MM.1S (cell line): ENCODE data around the gene TAOK2.

Experiments used
- DNase-seq: peaks from one replicate; pipeline ENCODE4 v3.0.0-alpha.2; 2015
- H2AFZ ChIP-seq: fragments of 300-600 bp; sonication (generic); 2 replicates; pipeline ENCODE4 v1.6.0; 2016; ENCODE audit warnings: antibody characterized with exemption, low read length
- H3F3A ChIP-seq: fragments of 300-600 bp; sonication (generic); 2 replicates; pipeline ENCODE4 v1.6.1; 2016; ENCODE audit warnings: mild to moderate bottlenecking, antibody characterized with exemption, low read length, moderate library complexity, mixed read lengths; ENCODE audit not compliant: insufficient read depth
- H3K27ac ChIP-seq: fragments of 300-600 bp; sonication (generic); 2 replicates; pipeline ENCODE4 v1.5.1; 2016; ENCODE audit warnings: mild to moderate bottlenecking, low read length
- H3K27me3 ChIP-seq: fragments of 300-600 bp; sonication (generic); replicated peaks from 2 replicates; pipeline ENCODE4 v1.6.0; 2016; ENCODE audit warnings: low read length; ENCODE audit not compliant: insufficient read depth
- H3K36me3 ChIP-seq: fragments of 300-600 bp; sonication (generic); replicated peaks from 2 replicates; pipeline ENCODE4 v1.6.1; 2016; ENCODE audit warnings: mild to moderate bottlenecking, low read length, mixed read lengths; ENCODE audit not compliant: insufficient read depth
- H3K4me1 ChIP-seq: fragments of 300-600 bp; sonication (generic); 2 replicates; pipeline ENCODE4 v1.6.1; 2016; ENCODE audit warnings: low read length, mixed read lengths
- H3K4me2 ChIP-seq: fragments of 300-600 bp; sonication (generic); 2 replicates; pipeline ENCODE4 v1.6.0; 2016; ENCODE audit warnings: low read depth, low read length
- H3K4me3 ChIP-seq: fragments of 300-600 bp; sonication (generic); 2 replicates; pipeline ENCODE4 v1.5.1; 2016; ENCODE audit warnings: low read length, mixed read lengths
- H3K79me2 ChIP-seq: fragments of 300-600 bp; sonication (generic); 2 replicates; pipeline ENCODE4 v1.6.1; 2016; ENCODE audit warnings: mixed run types, low read length, mixed read lengths
- H3K9ac ChIP-seq: fragments of 300-600 bp; sonication (generic); 2 replicates; pipeline ENCODE4 v1.6.1; 2016; ENCODE audit warnings: low read length, mixed read lengths
- H3K9me2 ChIP-seq: fragments of 300-600 bp; sonication (generic); replicated peaks from 2 replicates; pipeline ENCODE4 v1.6.1; 2016; ENCODE audit warnings: mild to moderate bottlenecking, low read length, mixed read lengths; ENCODE audit not compliant: insufficient read depth
- H3K9me3 ChIP-seq: fragments of 300-600 bp; sonication (generic); replicated peaks from 2 replicates; pipeline ENCODE4 v1.6.1; 2016; ENCODE audit warnings: mild to moderate bottlenecking, low read length, mixed read lengths; ENCODE audit not compliant: insufficient read depth
- H4K20me1 ChIP-seq: fragments of 300-600 bp; sonication (generic); 2 replicates; pipeline ENCODE4 v1.6.1; 2016; ENCODE audit warnings: mild to moderate bottlenecking, low read length, moderate library complexity, mixed read lengths; ENCODE audit not compliant: insufficient read depth
- CTCF ChIP-seq: fragments of 300-600 bp; sonication (generic); IDR thresholded peaks from 2 replicates; pipeline ENCODE4 v1.5.1; 2016; ENCODE audit warnings: antibody characterized with exemption, low read length, mixed read lengths
- EZH2 ChIP-seq: fragments of 300-600 bp; sonication (generic); optimal IDR thresholded peaks from 2 replicates; pipeline ENCODE3; 2017; ENCODE audit warnings: low read depth, mild to moderate bottlenecking, antibody characterized with exemption, low read length, mixed read lengths
- EZH2phosphoT487 ChIP-seq: fragments of 300-600 bp; sonication (generic); IDR thresholded peaks from 2 replicates; pipeline ENCODE4 v1.6.1; 2018; ENCODE audit warnings: antibody characterized with exemption, low read length

The TAOK2 gene

GRCh38 chr16:30025574-30025973 is 51.9 kb downstream of the TAOK2 start:
- Histone ChIP-seq H3K9me3 (no peaks in the 10 kb centered on the region), H3K79me2 (no peaks in the 10 kb centered on the region)
- DNase-seq: no peak

GRCh38 chr16:30026449-30026848 is 52.8 kb downstream of the TAOK2 start:
- no peak for DNase-seq
- no peaks in the 10 kb centered on the region for H3K9me3 ChIP-seq

More at GRCh38 chr16:30025574-30025973, 51.9 kb downstream of the TAOK2 start:
- H3K9ac ChIP-seq: no peak overlapping the region
- H3K9me2 ChIP-seq: no peaks in the 10 kb centered on the region
- no peaks in the 10 kb centered on the region for H4K20me1 ChIP-seq
- no peaks in the 10 kb centered on the region for H3K36me3 ChIP-seq
- H2AFZ ChIP-seq: no peak overlapping the region
- TF ChIP-seq EZH2 (no peak), CTCF (no peak), EZH2phosphoT487 (no peak)
- H3F3A ChIP-seq: no peaks in the 10 kb centered on the region
- no peak overlapping the region for H3K4me2 ChIP-seq
- H3K27ac ChIP-seq: no peak overlapping the region
- no peak overlapping the region for H3K4me3 ChIP-seq
- H3K27me3 ChIP-seq: peaks cover 86% of the 10 kb centered on the region
- H3K4me1 ChIP-seq: no peaks in the 10 kb centered on the region

GRCh38 chr16:30027588-30028437 is 54.1 kb downstream of the TAOK2 start:
- Histone ChIP-seq H3K4me2 (no peak overlapping the region), H2AFZ (no peak overlapping the region), H3K9me2 (no peaks in the 10 kb centered on the region), H3K27ac (no peak overlapping the region), H3K4me1 (no peaks in the 10 kb centered on the region), H3F3A (no peaks in the 10 kb centered on the region), H3K4me3 (no peak overlapping the region), H3K79me2 (no peaks in the 10 kb centered on the region), H3K36me3 (no peaks in the 10 kb centered on the region), H3K27me3 (peaks cover 95% of the 10 kb centered on the region), H3K9ac (no peak overlapping the region), H3K9me3 (no peaks in the 10 kb centered on the region), H4K20me1 (no peaks in the 10 kb centered on the region)
- TF ChIP-seq CTCF (no peak), EZH2phosphoT487 (no peak), EZH2 (no peak)
- no peak for DNase-seq

More at GRCh38 chr16:30026449-30026848, 52.8 kb downstream of the TAOK2 start:
- H3F3A ChIP-seq: no peaks in the 10 kb centered on the region
- peaks cover 89% of the 10 kb centered on the region for H3K27me3 ChIP-seq
- H3K4me1 ChIP-seq: no peaks in the 10 kb centered on the region
- no peak overlapping the region for H3K27ac ChIP-seq
- no peaks in the 10 kb centered on the region for H3K9me2 ChIP-seq
- no peak overlapping the region for H3K4me2 ChIP-seq
- H3K4me3 ChIP-seq: no peak overlapping the region
- H3K79me2 ChIP-seq: no peaks in the 10 kb centered on the region
- no peak for TF ChIP-seq EZH2
- H2AFZ ChIP-seq: no peak overlapping the region
- no peaks in the 10 kb centered on the region for H4K20me1 ChIP-seq
- no peaks in the 10 kb centered on the region for H3K36me3 ChIP-seq
- no peak overlapping the region for H3K9ac ChIP-seq
